Globus pallidus (tissue), 1 donor: Measurements from ENCODE around the gene CAPG.
"Not testable (repeated sequence)": the region's sequence is repeated elsewhere in the genome, so short reads cannot be mapped to it uniquely, and the experiment has no call there.

Experiments used
- DNase-seq: peaks from one replicate; pipeline ENCODE4 v3.0.0-alpha.2; 2015; ENCODE audit warnings: low spot score

Gene CAPG

GRCh38 chr2:85409845-85410583 is at the start of gene CAPG:
Gene CAPG (minus strand): TSS chr2:85410366. CDS start chr2:85402145, 8,221 bp downstream.
- no peak for DNase-seq

GRCh38 chr2:85459771-85460170 is 49.6 kb upstream of the CAPG start:
- DNase-seq: no peak

GRCh38 chr2:85458601-85459563 is 48.7 kb upstream of the CAPG start:
- DNase-seq: no peak

- no peak for DNase-seq
Observed at GRCh38 chr2:85457877-85458316, 47.7 kb upstream of the CAPG start.

- DNase-seq: no peak
Observed at GRCh38 chr2:85457043-85457442, 46.9 kb upstream of the CAPG start.

- no peak for DNase-seq
Observed at GRCh38 chr2:85455552-85456090, 45.5 kb upstream of the CAPG start.

- DNase-seq: no peak
Observed at GRCh38 chr2:85453571-85453970, 43.4 kb upstream of the CAPG start.

- no peak for DNase-seq
Observed at GRCh38 chr2:85452237-85452636, 42.1 kb upstream of the CAPG start.

GRCh38 chr2:85449214-85449588 is 39.0 kb upstream of the CAPG start:
- no peak for DNase-seq

GRCh38 chr2:85448461-85449213 is 38.5 kb upstream of the CAPG start:
- DNase-seq: no peak

- no peak for DNase-seq
Observed at GRCh38 chr2:85447222-85447585, 37.0 kb upstream of the CAPG start.

GRCh38 chr2:85446296-85447221 is 36.4 kb upstream of the CAPG start:
- no peak for DNase-seq

- DNase-seq: no peak
Observed at GRCh38 chr2:85445316-85446295, 35.4 kb upstream of the CAPG start.

GRCh38 chr2:85444629-85445172 is 34.5 kb upstream of the CAPG start:
- no peak for DNase-seq

GRCh38 chr2:85441864-85442263 is 31.7 kb upstream of the CAPG start:
- no peak for DNase-seq

- no peak for DNase-seq
Observed at GRCh38 chr2:85440729-85441128, 30.6 kb upstream of the CAPG start.

GRCh38 chr2:85439986-85440385 is 29.8 kb upstream of the CAPG start:
- no peak for DNase-seq

GRCh38 chr2:85439569-85439968 is 29.4 kb upstream of the CAPG start:
- DNase-seq: not testable (repeated sequence)

GRCh38 chr2:85439025-85439472 is 28.9 kb upstream of the CAPG start:
- no peak for DNase-seq
